H1 (cell line): Measurements from ENCODE around the gene ASPG. TPM values are rescaled to one million over a fixed set of nuclear protein-coding genes. Genes with fewer than 3 reads are reported as not detected.

Experiments
- ATF2 ChIP-seq: IDR thresholded peaks from 2 replicates; pipeline ENCODE4 v1.6.1; 2012; ENCODE audit warnings: low read length, inconsistent platforms
- CEBPB ChIP-seq: IDR thresholded peaks from 2 replicates; pipeline ENCODE4 v1.6.1; 2012; ENCODE audit warnings: low read depth, low read length
- EZH2 ChIP-seq: fragments of 200-600 bp; sonication (generic); IDR thresholded peaks from 2 replicates; pipeline ENCODE4 v1.7.1; 2012; ENCODE audit warnings: low read depth, mild to moderate bottlenecking, moderate library complexity, low read length, inconsistent platforms; ENCODE audit not compliant: severe bottlenecking
- KDM4A ChIP-seq: IDR thresholded peaks from one replicate; pipeline ENCODE4 v1.7.1; 2012; ENCODE audit warnings: low read depth, mild to moderate bottlenecking, moderate library complexity, low read length, inconsistent platforms; ENCODE audit not compliant: severe bottlenecking
- POLR2A ChIP-seq, 2 experiments: IDR thresholded peaks; 1 replicate in 1 of 2; 2 replicates in 1 of 2; pipeline ENCODE4 v1.6.1; 2011; ENCODE audit warnings: low read depth in 2 of 2, low read length in 2 of 2, mild to moderate bottlenecking in 2 of 2; ENCODE audit errors: control extremely low read depth in 1 of 2
- RNF2 ChIP-seq: fragments of 200-900, 300-1000 bp; sonication (generic); IDR thresholded peaks from 2 replicates; pipeline ENCODE4 v1.7.1; 2016; ENCODE audit warnings: borderline replicate concordance, low read depth, mild to moderate bottlenecking, antibody characterized with exemption, low read length; ENCODE audit not compliant: poor library complexity, severe bottlenecking; ENCODE audit errors: missing control alignments
- RXRA ChIP-seq: IDR thresholded peaks from 2 replicates; pipeline ENCODE4 v1.6.1; 2011; ENCODE audit warnings: low read depth, mild to moderate bottlenecking, low read length, moderate library complexity; ENCODE audit not compliant: insufficient read depth
- YY1 ChIP-seq: IDR thresholded peaks from 2 replicates; pipeline ENCODE4 v1.6.1; 2011; ENCODE audit warnings: low read depth, mild to moderate bottlenecking, low read length
- polyA plus RNA-seq, 7 experiments: library from polyadenylated mRNA; depleted of rRNA in 3 of 7; stranded (reverse) in 5 of 7; unstranded in 2 of 7; fragments of >200 nt in 5 of 7; fragments of 200-250 nt in 2 of 7; gene quantifications; 1 replicate in 5 of 7; 2 replicates in 1 of 7; 4 replicates in 1 of 7; pipeline versions ENCODE4 v1.2.1 to v1.2.3, GENCODE V29; 2011 to 2013; ENCODE audit warnings: missing spikeins in 2 of 7, mixed read lengths in 2 of 7
- total RNA-seq: library from RNA; stranded (reverse); fragmentation: NEBNext Ultra II Directional; extraction: Animal tissue kit (Norgen Biotek cat#: 25700); gene quantifications from 2 replicates; pipeline ENCODE4 v1.2.1, GENCODE V29; 2021

ASPG gene
- total and polyA plus RNA-seq, 2 of the 8 experiments (the other 6 are each of a cell fraction or from before 2014, with no cell fraction given), result 0.34 to 0.59 TPM

DNA sequence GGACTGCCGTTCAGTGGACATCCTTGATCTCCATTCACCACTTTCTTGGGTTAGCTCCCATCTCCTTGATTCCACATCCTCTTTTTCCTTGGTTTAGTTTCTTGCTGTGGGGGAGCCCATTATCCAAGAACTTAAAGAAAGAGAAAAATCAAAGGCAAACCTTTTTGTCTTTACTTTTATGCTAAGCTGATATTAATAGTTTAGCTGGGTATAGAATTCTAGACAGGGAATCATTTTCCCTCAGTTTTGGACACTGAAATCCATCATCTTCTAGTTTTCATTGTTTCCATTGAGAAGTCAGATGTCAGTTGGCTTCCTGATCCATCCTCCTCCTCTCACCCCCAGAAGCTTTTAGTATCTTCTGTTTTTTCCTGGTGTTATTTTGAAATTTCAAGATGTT, 44.1 kb downstream of the ASPG start (continued):
- TF ChIP-seq ATF2 (no peak), YY1 (no peak), CEBPB (no peak), RXRA (no peak), KDM4A (no peak), POLR2A (IDR thresholded peaks at IDR 0.05; ENCODE audit: control extremely low read depth in 1 of 2, low read depth in 2 of 2, low read length in 2 of 2) (no peak), RNF2 (no peak), EZH2 (no peak)
